HCT116 (cell line): ENCODE data around the gene ADAM30. TPM values are rescaled to one million over a fixed set of nuclear protein-coding genes. Genes with fewer than 3 reads are reported as not detected.

Experiments
- ATAC-seq: fragments of 200-7000 bp; cut with Tn5 transposase; 2 replicates; pipeline ENCODE4 v1.9.1; 2020; ENCODE audit warnings: mild to moderate bottlenecking, moderate library complexity
- BruUV-seq: library from RNA; stranded (reverse); fragments of 400-500 nt; replicated peaks from 2 replicates; lab custom pipeline; 2021; lab: Mats Ljungman, UMichigan
- CTCF ChIA-PET: fragments of 300-600 bp; sonication (Branson Sonifier 250); formaldehyde crosslinking; loops from one replicate; lab custom pipeline; 2021; ENCODE audit warnings: antibody characterized with exemption; lab: Charles Lee
- POLR2A ChIA-PET: fragments of 300-600, 350-600 bp; sonication (Branson Sonifier 250); formaldehyde crosslinking; loops from one replicate; lab custom pipeline; 2021; ENCODE audit warnings: antibody characterized with exemption; lab: Charles Lee
- RAD21 ChIA-PET, 2 experiments: fragments of 300-600 bp; sonication (Branson Sonifier 250); formaldehyde crosslinking; loops; one replicate each; lab custom pipeline; 2023; ENCODE audit warnings: low total read pairs in 2 of 2; ENCODE audit not compliant: uncharacterized antibody in 2 of 2, unreplicated experiment in 2 of 2, low non-redundant PET in 1 of 2; lab: Charles Lee
- DNase-seq: peaks from one replicate; pipeline ENCODE4 v3.0.0-alpha.2; 2010; ENCODE audit warnings: low read depth, low spot score
- H2AFZ ChIP-seq: fragments of 200-600 bp; shearing (Covaris generic), sonication (generic); 2 replicates; pipeline ENCODE4 v1.6.1; 2017; ENCODE audit warnings: low read depth, mixed run types, mixed read lengths, antibody characterized with exemption, low read length; ENCODE audit not compliant: poor library complexity, severe bottlenecking
- H3K27ac ChIP-seq: 2 replicates; pipeline ENCODE4 v1.5.1; 2012; ENCODE audit warnings: low read depth, low read length
- H3K27me3 ChIP-seq: fragments of 200-600 bp; sonication (generic); 2 replicates; pipeline ENCODE4 v1.6.1; 2016; ENCODE audit warnings: mixed run types, low read length, mixed read lengths; ENCODE audit not compliant: insufficient read depth
- H3K36me3 ChIP-seq, 2 experiments: fragments of 200-500 bp in 1 of 2; fragments of 200-600 bp in 1 of 2; sonication (Bioruptor generic) in 1 of 2; sonication (generic) in 1 of 2; 2 replicates each; pipeline versions ENCODE4 v1.5.1 to v1.6.1; 2014 to 2016; ENCODE audit warnings: low read length in 2 of 2, inconsistent platforms in 1 of 2, mixed read lengths in 1 of 2, mixed run types in 1 of 2; ENCODE audit not compliant: insufficient read depth in 2 of 2, control insufficient read depth in 1 of 2
- H3K4me1 ChIP-seq, 2 experiments: fragments of 200-600 bp in 1 of 2; sonication (generic) in 1 of 2; 2 replicates each; pipeline versions ENCODE4 v1.5.1 to v1.6.1; 2012 to 2017; ENCODE audit warnings: low read length in 2 of 2, inconsistent platforms in 1 of 2, mild to moderate bottlenecking in 1 of 2, mixed read lengths in 1 of 2, mixed run types in 1 of 2, moderate library complexity in 1 of 2; ENCODE audit not compliant: insufficient read depth in 2 of 2, control insufficient read depth in 1 of 2
- H3K4me2 ChIP-seq: fragments of 200-600 bp; sonication (generic); 2 replicates; pipeline ENCODE4 v1.6.1; 2017; ENCODE audit warnings: mixed run types, low read length, mixed read lengths
- H3K4me3 ChIP-seq, 2 experiments: fragments of 200-600 bp in 1 of 2; sonication (generic) in 1 of 2; replicated peaks in 1 of 2; 2 replicates each; pipeline ENCODE4 v1.5.1; 2011 to 2016; ENCODE audit warnings: low read length in 2 of 2, control low read depth in 1 of 2, low read depth in 1 of 2, mild to moderate bottlenecking in 1 of 2, mixed read lengths in 1 of 2, mixed run types in 1 of 2
- H3K79me2 ChIP-seq: fragments of 200-600 bp; sonication (generic); 2 replicates; pipeline ENCODE4 v1.6.1; 2017; ENCODE audit warnings: mild to moderate bottlenecking, mixed run types, low read length, moderate library complexity, mixed read lengths; ENCODE audit not compliant: insufficient read depth
- H3K9ac ChIP-seq: fragments of 200-600 bp; sonication (generic); 2 replicates; pipeline ENCODE4 v1.6.1; 2016; ENCODE audit warnings: low read length, mixed read lengths
- H3K9me2 ChIP-seq: fragments of 200-600 bp; sonication (generic), shearing (Covaris generic); 2 replicates; pipeline ENCODE4 v1.6.1; 2017; ENCODE audit warnings: mixed run types, mild to moderate bottlenecking, moderate library complexity; ENCODE audit not compliant: insufficient read depth
- H3K9me3 ChIP-seq, 2 experiments: fragments of 200-500 bp in 1 of 2; fragments of 200-600 bp in 1 of 2; sonication (Bioruptor generic) in 1 of 2; sonication (generic) in 1 of 2; 2 replicates each; pipeline ENCODE4 v1.6.1; 2014 to 2017; ENCODE audit warnings: low read length in 2 of 2, mixed read lengths in 2 of 2, inconsistent platforms in 1 of 2, low read depth in 1 of 2, mild to moderate bottlenecking in 1 of 2, mixed run types in 1 of 2, moderate library complexity in 1 of 2; ENCODE audit not compliant: control insufficient read depth in 1 of 2, insufficient read depth in 1 of 2
- H4K20me1 ChIP-seq: fragments of 200-600 bp; sonication (generic), shearing (Covaris generic); 2 replicates; pipeline ENCODE4 v1.6.1; 2017; ENCODE audit warnings: mixed run types, mild to moderate bottlenecking, moderate library complexity; ENCODE audit not compliant: insufficient read depth
- ELF1 ChIP-seq: IDR thresholded peaks from 2 replicates; pipeline ENCODE4 v1.6.1; 2012; ENCODE audit warnings: low read depth, borderline replicate concordance
- EZH2phosphoT487 ChIP-seq: fragments of 200-600 bp; IDR thresholded peaks from 2 replicates; pipeline ENCODE4 v1.6.1; 2018; ENCODE audit warnings: antibody characterized with exemption, borderline replicate concordance
- FOSL1 ChIP-seq: IDR thresholded peaks from 2 replicates; pipeline ENCODE4 v1.6.1; 2012; ENCODE audit warnings: low read depth
- MAX ChIP-seq: IDR thresholded peaks from 2 replicates; pipeline ENCODE4 v1.6.1; 2012
- POLR2A ChIP-seq: IDR thresholded peaks from 2 replicates; pipeline ENCODE4 v1.7.0; 2011; ENCODE audit warnings: borderline replicate concordance; ENCODE audit not compliant: insufficient read depth, insufficient read length; ENCODE audit errors: extremely low read depth
- SIN3A ChIP-seq: IDR thresholded peaks from 2 replicates; pipeline ENCODE4 v1.6.1; 2012; ENCODE audit warnings: low read depth
- SRF ChIP-seq: IDR thresholded peaks from 2 replicates; pipeline ENCODE4 v1.6.1; 2012; ENCODE audit warnings: low read depth
- TCF7L2 ChIP-seq: IDR thresholded peaks from 2 replicates; pipeline ENCODE4 v1.7.0; 2011; ENCODE audit warnings: borderline replicate concordance, inconsistent platforms; ENCODE audit not compliant: insufficient read depth, insufficient read length; ENCODE audit errors: extremely low read depth
- ZBTB33 ChIP-seq: IDR thresholded peaks from 2 replicates; pipeline ENCODE4 v1.6.1; 2011; ENCODE audit warnings: mild to moderate bottlenecking, low read length, moderate library complexity; ENCODE audit not compliant: insufficient replicate concordance; ENCODE audit errors: extremely low read depth
- ZFX ChIP-seq: fragments of 450-650 bp; IDR thresholded peaks from 2 replicates; pipeline ENCODE4 v1.6.1; 2017
- ZNF274 ChIP-seq: fragments of 200-500 bp; sonication (Bioruptor generic); IDR thresholded peaks from 2 replicates; pipeline ENCODE4 v1.6.1; 2014; ENCODE audit warnings: mild to moderate bottlenecking, low read depth, low read length, inconsistent platforms
- intact Hi-C: fragments of 100-400 bp; cut with micrococcal nuclease; formaldehyde crosslinking; loops from 2 replicates; pipeline ENCODE4 v1.10.0; 2022
- total RNA-seq: library from RNA; stranded (reverse); gene quantifications from one replicate; pipeline ENCODE4 v1.2.1, GENCODE V29; 2021; ENCODE audit not compliant: unreplicated experiment

ADAM30 gene
- total RNA-seq, 1 experiment from 2014 or later = not detected

GRCh38 chr1:119858126-119858525, 38.2 kb downstream of the ADAM30 start:
- intact Hi-C loops = no loop called here
- BruUV-seq = no TSS peak
- H4K20me1 ChIP-seq = no peaks in the 10 kb centered on the region
- no peak overlapping the region for H2AFZ ChIP-seq
- no peaks in the 10 kb centered on the region for H3K79me2 ChIP-seq
- no peak overlapping the region for H3K27ac ChIP-seq
- H3K4me1 ChIP-seq = peaks cover 8 to 16% of the 10 kb centered on the region in 2 experiments; a peak in 3 of 4 replicates
- CTCF ChIA-PET = interaction anchor here (1.3 to 1.9 kb wide), 2 partner anchors 28 to 49 kb away, joined by 4 to 7 read pairs; no protein-coding TSS in a partner anchor
- DNase-seq (no peak), ATAC-seq (no peak)
- POLR2A ChIA-PET = no interaction called here
- no peaks in the 10 kb centered on the region for H3K9me2 ChIP-seq
- H3K9me3 ChIP-seq = no peaks in the 10 kb centered on the region
- no peak overlapping the region for H3K9ac ChIP-seq
- TF ChIP-seq SIN3A (no peak), FOSL1 (no peak), ZNF274 (no peak), TCF7L2 (no peak), SRF (no peak), EZH2phosphoT487 (no peak), POLR2A (no peak), ELF1 (no peak), ZBTB33 (no peak), MAX (no peak), ZFX (no peak)
- no peak overlapping the region for H3K4me2 ChIP-seq
- no peaks in the 10 kb centered on the region for H3K27me3 ChIP-seq
- H3K36me3 ChIP-seq = no peaks in the 10 kb centered on the region
- no peak overlapping the region for H3K4me3 ChIP-seq
- RAD21 ChIA-PET = no interaction called here
